Measurements from ENCODE around the gene HIGD1C.
"Not testable (repeated sequence)": the region's sequence is repeated elsewhere in the genome, so short reads cannot be mapped to it uniquely, and the experiment has no call there.

Gene HIGD1C

DNA sequence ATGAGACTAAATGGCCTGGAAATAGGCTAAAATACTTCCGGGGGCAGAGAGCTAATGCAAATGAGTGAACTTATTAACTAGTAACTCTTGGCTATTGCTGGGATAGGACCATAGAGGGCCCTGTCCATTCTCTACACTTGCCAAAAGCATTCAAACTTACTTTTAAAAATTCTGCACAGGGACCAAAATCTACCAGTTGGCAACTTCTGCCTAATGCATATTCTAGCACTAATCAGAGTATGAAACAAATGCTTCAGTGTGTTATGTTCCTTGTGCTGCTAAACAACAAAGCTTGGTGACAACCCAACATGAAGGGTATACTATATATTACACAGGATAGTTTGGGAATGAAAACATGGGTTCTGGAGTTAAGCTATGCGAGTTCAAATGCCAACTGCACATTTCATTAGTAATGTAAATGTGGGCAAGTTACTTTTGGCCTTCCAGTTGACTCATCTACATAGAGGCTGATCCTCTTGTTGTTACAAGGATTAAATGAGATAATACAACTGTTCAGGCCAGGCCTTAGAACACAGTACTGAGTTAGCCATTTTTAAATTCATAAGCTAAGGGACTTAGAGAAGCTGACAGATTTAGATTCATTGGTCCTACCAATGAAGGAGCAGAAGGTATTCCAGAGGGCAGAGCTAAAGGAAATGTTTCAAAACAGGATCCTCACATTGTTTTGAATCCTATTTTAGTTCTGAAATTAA lies 32.4 kb downstream of the HIGD1C start:
- DNase-seq (ENCODE audit: low spot score), result no peak

DNA sequence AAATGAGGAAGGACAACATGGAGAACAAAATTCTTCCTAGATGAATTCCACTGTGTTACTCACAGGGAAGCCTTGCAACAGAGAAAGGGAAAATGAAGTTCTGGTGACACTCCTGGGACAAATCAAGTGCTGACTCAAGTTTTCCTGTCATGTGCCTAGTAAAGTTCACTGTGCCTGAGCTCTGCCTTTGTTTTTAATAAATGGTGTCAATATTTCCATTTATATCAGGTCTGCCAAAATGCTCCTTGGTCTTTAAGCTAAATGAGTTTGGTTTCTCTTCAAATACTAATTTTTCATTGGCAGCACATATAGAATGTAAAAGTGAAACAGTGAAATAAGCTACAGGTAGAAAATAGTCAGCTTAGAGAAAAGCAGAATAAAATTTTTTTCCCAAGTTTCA lies 33.0 kb downstream of the HIGD1C start:
- no peak for DNase-seq (ENCODE audit: low spot score)

DNA sequence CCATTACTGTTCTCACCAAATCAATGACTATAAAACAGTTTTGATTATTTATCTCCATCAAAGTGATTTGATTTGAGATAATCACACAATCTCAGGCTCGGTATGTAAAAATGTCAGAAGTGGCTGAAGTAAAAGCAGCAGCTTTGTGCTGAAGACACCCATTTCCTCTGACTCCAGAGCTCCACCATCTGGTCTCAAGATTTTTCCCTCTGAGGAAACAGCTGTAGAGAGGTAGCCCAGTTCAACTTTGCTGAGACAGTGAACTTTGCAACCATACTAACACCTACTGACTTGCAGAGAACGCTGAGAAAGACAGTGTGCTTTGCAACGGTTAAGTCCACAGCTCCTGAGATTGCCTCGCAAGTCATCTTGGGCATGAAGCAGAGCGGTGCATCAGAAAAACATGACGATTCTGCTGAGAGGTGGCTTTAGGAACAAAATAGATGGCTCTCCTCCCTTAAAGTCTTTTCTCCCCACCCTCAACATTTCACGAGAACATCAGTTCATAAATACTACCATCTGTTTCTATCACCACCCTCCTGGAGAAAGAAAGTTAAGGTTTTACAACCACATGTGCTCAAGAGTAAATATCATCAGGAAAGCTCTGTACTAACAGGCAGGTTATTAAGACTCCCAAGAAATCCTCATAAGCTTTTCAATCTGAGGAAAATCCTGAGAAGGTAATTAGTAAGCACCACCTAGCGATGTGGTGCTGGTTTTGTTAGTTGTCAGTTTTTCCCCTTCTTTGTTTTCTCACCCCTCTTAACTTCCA lies 34.8 kb downstream of the HIGD1C start:
- no peak for DNase-seq (ENCODE audit: low spot score)

DNA sequence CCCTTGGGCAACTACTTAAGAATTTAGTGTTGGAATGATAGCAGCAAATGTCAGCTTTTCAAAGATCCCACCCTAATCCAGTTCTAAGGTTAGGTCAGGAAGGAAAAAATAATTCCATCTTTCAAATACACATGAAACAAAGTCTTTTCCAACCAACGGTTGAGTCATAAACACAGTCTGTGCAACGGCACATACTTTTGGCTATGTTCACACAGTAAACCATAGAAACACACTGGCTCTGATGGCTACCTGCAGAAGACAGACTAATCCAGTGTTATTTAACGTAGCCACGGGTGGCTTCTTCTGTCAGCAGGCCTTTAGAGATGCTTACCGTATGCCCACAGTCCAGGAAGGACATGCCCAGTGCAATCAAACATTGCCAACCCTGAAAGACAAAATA lies 35.7 kb downstream of the HIGD1C start:
- DNase-seq (ENCODE audit: low spot score), result no peak

DNA sequence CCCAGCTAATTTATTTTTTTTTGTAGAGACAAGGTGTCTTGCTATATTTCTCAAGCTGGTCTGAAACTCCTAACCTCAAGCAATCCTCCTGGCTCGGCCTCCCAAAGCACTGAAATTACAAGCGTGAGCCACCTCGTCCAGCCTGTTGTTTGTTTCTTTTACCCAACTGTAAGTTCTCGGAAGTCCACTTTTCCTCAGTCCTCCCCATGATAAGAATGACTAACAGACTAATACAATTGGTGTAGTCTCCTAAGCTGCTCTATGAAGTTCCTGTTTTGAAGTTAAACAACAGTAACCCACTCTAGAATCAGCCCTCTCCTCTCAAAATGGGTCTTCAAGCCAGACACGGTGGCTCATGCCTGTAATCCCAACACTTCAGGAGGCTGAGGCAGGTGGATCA lies 36.5 kb downstream of the HIGD1C start:
- DNase-seq (ENCODE audit: low spot score), result no peak

DNA sequence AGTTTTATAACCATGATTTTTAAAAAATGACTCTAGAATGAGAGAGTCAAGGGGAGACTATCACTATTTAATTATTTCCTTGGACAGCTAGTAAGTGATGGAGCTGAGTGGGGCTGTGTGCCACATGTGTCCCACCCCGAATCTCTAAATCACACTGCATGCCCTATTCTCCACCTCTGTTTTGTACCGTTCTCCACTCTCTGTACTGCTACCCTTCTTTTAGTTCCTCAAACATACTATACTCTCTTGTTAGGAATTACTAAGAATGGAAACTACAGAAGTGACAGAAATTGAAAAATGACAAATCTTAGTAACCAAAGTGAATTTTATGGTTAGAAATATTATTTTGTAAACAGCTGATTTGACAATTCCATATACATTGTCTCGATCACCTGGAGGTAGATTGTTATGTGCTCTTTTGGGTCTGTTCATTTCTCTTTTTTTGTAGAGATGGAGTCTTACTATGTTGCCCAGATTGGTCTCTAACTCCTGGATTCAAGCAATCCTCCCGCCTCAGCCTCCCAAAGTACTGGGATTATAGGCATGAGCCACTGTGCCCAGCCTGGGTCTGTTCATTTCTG lies 37.9 kb downstream of the HIGD1C start:
- no peak for DNase-seq (ENCODE audit: low spot score)

DNA sequence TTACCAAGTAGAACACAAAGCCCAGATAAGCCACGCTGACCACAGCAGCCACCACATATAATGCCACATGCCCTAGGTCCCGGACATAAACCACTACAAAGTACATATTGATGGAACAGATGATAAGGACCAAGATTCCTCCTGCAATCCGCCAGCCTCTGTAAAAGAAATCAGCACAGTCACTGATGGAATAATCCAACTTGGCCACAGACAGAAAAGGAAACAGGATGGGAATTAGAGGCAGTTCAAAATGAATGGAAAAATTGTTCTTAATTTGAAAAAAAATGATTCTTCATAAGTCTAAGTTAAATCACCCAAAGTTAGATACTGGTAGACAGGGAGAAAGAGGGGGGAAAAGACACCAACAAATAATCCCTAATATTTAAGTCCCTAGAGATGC lies 38.4 kb downstream of the HIGD1C start:
- DNase-seq (ENCODE audit: low spot score), result no peak

DNA sequence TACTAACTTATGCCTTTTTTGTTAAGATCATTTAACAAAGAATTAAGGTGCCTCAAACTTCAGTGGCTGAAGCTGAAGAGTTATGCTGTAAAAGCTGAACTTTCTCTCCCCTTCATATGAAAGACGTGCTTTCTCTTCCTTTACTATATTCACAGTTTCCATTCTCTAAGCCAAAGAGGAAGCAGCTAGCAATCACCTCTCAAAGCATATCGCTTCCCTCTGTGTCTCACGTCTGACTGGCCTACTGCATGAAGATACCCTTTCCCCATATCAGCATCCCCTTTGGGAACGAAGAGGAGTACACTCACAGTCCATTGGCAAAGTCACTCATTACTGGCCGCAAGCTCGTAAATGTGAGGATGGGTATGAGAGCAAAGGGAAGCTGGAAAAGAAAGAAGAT lies 38.9 kb downstream of the HIGD1C start:
- no peak for DNase-seq (ENCODE audit: low spot score)

DNA sequence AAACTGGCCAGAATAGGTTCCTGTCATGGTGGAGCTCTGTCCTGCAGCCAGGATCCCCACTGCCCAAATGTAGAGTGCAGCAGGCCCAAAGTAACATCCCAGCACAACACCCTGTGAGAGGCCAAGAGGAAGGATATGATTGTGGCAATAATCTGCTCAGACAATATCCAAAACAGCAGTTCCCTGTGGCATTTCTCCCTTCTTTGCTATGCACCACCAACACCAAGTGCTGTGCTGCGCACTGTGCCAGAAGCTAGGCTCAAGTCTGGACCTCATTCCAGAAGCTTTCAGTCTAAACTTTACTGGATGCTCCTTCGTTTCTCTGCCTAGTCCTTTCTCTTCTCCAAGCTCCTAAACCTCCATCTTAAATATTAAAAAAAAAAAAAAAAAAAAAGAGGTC lies 40.5 kb downstream of the HIGD1C start:
- no peak for DNase-seq (ENCODE audit: low spot score)

DNA sequence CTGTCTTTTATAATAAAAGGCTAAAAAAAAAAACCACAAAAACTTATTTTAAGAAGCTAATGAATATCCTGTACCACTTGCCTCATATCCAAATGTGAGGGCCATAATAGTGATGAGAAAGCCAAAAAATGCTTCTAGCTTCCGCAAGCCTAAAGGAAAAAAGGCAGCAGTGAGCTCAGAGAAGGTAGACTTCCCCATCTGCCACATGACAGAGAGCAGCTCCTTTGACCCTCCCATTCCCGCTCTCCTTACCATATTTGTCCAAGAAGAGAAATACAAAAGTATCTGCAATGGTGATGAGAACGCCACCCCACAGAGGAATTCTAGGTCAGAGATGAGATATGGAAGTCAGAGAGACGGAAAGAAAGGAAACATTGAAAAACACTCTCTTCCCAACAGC lies 46.7 kb downstream of the HIGD1C start:
- no peak for DNase-seq (ENCODE audit: low spot score)

DNA sequence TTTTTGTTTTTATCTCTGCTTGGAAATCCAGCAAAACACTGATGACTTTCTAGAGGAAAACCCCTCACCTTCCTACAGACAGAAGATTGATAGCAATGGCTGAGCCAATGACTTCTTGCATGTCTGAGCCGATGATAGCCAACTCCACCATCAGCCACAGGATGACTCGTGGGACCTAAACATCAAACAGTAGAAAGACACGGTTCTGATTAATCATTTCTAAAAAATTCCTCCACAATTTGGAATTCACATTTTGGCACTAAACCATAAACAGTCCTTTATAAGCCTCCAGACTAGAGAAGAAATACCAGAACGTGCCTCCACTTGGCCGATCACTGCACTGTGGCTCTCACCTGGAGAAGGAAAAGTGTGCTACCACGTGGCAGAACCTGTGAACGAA lies 47.9 kb downstream of the HIGD1C start:
- no peak for DNase-seq (ENCODE audit: low spot score)

DNA sequence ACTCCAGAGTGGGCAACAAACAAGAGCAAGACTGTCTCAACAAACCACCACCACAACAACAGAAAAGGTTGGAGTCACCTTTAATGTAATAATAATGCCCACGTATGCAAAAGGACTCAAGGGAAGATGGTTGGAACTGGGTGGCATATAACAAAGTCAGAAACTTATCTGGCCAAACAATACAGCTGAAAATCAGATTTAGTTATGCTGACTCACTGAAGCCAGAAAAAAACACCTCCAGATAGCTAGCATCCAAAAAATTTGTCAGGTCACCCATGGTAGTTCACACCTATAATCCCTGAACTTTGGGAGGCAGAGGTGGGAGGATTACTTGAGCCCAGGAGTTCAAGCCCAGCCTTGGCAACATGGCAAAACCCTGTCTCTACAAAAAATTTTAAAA lies 49.5 kb downstream of the HIGD1C start:
- no peak for DNase-seq (ENCODE audit: low spot score)

DNA sequence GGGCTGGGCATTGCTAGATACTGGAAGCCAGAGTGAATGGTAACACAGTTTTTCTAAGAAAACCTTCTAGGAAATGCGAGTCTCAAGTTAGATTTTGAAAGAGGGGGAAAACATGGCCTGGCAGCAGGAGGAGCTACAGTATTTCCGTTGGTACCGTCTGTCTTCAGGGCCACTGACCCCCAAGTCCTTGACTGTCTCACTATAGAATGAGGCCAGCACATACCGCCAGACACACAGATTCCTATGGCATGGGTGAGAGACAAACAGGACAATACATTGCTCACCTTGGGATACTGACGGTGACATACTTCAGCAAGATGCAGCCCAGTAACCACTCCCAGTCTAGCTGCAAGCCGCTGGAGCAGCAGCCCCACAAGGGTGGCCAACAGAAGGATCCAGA lies 52.2 kb downstream of the HIGD1C start:
- DNase-seq (ENCODE audit: low spot score), result no peak

DNA sequence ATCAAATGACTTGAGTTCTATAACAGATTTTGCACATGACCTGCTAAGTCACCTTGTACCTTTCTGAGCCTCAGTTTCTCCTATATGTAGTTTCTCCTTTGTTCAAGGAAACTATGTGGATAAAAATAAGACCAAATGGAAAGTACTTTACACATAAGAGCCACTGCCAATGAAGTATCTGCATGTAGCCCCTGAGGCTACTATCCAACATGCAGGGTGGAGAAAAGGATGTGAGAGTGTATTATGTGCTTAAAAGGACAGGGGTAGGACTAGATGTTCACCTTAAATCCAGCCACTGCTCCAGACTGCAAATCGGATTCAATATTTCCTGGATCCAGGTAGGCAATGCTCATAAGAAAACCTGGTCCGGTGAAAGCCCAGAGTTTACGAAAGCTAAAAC lies 52.7 kb downstream of the HIGD1C start:
- DNase-seq (ENCODE audit: low spot score), result no peak

DNA sequence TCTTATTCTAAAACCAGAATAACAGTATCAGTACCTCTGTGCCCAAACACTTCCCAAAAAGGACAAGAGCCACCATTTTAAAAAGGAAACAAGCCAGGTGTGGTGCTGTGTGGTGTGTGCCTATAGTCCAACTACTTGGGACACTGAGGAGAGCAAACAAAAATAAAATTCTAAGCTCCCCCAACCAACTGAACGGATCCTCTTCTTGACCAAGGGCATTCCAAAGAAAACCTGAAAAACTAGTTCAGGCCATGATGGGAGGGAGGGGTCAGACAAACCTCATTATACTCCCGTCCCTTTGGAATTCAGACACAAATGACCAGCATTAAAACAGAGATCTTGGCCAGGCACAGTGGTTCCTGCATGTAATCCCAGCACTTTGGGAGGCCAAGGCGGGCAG lies 53.3 kb downstream of the HIGD1C start:
- DNase-seq (ENCODE audit: low spot score), result no peak

DNA sequence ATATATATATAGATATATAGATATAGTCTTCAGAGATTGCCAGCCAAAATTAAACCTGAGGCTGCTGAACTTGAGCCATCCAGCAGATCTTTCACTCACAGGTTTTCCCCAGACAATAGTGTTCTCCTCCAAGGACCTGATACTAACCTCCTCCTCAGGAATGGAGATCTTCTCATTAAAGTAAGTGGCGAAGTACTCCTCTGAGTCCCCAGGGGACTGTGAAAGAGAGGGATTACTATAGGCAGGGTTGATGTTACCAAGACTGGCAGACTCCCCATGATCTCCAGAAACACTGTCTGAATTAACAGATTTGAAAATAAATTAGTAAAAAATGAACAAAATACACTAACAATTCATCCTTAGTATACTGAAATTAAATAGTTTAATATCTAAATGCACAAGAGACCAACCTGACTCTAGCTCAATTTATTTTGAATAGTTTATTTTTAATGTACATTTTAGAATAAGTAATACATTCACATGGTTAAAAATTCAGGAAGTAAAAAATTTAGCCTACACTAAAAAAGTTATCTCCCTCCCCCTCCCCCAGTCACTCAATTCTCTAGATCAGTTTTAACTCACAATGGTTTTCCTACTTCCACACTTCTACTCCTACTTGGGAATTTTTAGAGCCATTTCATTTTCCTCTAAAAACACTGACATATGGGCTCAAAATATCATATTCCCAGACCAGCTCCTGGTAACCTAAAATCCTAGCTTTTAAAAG lies 56.1 kb downstream of the HIGD1C start:
- no peak for DNase-seq (ENCODE audit: low spot score)

DNA sequence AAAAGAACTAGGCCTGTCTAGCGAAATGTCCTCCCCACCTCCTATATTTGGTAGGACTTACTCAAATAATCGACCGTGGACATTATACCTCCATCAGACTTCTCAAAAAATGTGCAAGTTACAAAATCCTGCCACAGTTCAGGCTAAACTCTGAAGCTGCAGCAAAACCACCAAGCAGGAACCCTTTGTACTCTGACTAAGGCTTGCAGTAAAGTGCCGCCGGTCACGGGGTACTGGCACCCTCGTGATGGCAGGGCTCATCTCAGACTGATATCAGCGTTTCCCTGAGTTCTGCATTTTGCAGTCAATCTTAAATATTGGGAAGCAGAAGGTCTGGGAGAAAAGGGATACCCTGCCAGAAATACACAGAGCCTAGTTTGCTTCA lies 56.7 kb downstream of the HIGD1C start:
- no peak for DNase-seq (ENCODE audit: low spot score)

DNA sequence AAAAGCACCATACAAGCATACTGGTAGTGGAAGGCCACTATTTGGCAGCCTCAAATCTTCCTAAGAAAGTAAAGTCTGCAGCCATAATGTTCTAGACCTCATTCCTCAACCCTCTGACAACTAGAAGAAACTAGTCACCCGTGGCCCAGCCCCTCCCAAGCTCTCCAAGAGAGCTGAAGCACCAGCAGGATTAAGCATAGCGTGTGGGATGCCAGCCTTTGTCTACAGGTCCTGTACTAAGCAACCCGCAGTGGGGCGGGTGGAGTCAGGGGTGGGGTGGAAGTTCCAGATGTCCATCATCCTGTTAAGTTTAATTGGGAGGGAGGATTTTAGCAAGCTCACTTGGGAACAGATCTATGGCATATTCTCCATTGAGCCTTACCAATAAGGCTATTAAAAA lies 59.6 kb downstream of the HIGD1C start:
- no peak for DNase-seq (ENCODE audit: low spot score)

DNA sequence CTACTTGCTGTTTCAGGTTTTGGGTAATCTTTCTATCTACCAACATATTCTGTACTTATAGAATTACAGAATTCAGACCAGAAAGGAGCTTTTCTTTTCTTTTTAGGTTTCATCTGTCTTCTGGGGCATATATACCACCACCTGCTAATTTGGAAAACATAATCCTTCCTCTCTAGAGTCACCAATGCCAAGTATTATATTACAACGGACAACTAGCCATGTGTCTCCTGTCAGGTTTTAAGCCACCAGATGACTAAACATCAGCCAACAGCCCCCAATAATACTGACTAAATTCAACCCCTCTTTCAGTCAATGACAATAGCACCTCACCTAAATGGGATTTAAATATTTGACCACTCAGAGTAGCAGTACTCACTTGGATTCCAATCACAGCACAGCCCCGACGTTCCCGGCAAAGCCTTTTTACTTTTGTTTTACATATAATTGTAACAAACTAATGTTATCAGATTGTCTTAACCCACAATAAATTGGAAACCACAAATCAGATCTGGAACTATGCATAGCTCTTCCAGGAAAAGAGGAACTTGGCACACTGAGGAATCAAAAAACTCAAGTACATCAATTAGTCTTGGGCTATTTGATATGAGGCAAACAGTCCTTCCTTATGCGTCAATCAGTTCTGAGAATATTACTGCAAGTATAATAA lies 60.4 kb downstream of the HIGD1C start:
- no peak for DNase-seq (ENCODE audit: low spot score)

DNA sequence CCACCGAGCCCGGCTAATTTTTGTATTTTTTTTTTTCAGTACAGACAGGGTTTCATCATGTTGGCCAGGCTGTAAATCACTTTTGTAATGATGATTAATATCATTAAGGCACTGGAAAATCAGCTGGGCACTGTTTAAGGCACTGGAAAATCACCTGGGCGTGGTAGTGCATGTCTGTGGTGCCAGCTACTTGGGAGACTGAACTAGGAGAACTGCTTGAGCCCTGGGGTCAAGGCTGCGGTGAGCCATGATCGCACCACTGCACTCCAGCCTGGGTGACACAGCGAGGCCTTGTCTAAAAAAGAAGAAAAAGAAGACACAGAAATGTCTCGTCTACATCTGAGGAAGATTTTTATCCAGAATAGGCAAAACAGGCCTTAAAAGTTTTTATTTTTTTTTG lies 61.1 kb downstream of the HIGD1C start:
- no peak for DNase-seq (ENCODE audit: low spot score)

DNA sequence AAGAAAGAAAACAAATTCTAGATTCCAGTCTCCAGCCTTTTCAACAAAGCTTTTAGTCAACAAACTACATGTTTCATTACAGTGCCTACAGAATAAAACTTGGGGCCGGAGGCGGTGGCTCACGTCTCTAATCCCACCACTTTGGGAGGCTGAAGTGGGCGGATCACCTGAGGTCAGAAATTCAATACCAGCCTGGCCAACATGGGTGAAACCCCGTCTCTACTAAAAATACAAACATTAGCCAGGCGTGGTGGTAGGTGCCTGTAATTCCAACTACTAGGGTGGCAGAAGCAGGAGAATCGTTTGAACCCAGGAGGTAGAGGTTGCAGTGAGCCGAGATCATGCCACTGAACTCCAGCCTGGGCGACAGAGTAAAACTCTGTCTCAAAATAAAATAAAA lies 62.1 kb downstream of the HIGD1C start:
- DNase-seq (ENCODE audit: low spot score), result not testable (repeated sequence)

DNA sequence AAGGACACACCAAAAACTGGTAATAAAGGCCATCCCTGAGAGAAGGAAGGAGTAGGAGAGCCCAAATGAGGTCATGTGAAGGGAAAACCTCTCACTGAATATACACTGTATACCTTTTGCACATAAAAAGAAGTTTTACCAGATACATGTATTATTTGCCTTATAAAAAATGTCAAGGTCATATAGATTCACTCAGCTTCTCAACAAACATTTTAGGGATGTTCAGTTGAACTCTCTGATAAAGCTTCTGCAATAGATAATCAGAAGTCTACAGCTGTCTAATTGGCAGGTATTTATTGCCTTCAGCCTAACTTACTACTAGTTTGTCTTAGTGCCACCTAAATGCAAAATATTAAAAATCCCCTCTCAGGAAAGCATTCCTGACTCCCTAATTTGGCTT lies 65.1 kb downstream of the HIGD1C start:
- no peak for DNase-seq (ENCODE audit: low spot score)
